ENCODE results near the gene ASB16. TPM values are rescaled to one million over a fixed set of nuclear protein-coding genes. Genes with fewer than 3 reads are reported as not detected.

Gene ASB16
- total RNA-seq, 1 experiment from 2014 or later: 0.37 TPM

GRCh38 chr17:44211281-44212265 lies 41.1 kb downstream of the ASB16 start:
- H3K4me3 ChIP-seq (replicated peaks in 1 of 2; ENCODE audit: low read depth in 1 of 2, low read length in 2 of 2): no peak overlapping the region
- DNase-seq (ENCODE audit: low read depth, low spot score) (no peak), ATAC-seq (no peak)
- no peaks in the 10 kb centered on the region for H3K27me3 ChIP-seq (ENCODE audit: insufficient read depth, low read length)
- peak overlapping the region; percentile 42 for H3K27ac ChIP-seq (ENCODE audit: low read depth, low read length)
- CTCF ChIA-PET: interaction anchor here (1.2 to 3.0 kb wide), 6 partner anchors 10 to 311 kb away, joined by 3 to 19 read pairs (median 8); partner anchors contain the start of genes FAM171A2, GRN and SLC25A39
- H3K4me2 ChIP-seq (ENCODE audit: low read length): peak overlapping the region; percentile 70; the same call in 1 of the 2 replicates
- peaks cover 29 to 61% of the 10 kb centered on the region in 2 experiments; a peak in 3 of 4 replicates for H3K36me3 ChIP-seq (ENCODE audit: control insufficient read depth in 1 of 2, insufficient read depth in 2 of 2, low read length in 2 of 2)
- TF ChIP-seq EGR1 (IDR thresholded peaks at IDR 0.05; ENCODE audit: low read depth) (no peak), YY1 (IDR thresholded peaks at IDR 0.05; ENCODE audit: extremely low read depth, insufficient replicate concordance, low read depth, low read length) (no peak), REST (IDR thresholded peaks at IDR 0.05; ENCODE audit: low read depth) (no peak), RAD21 (IDR thresholded peaks at IDR 0.05; ENCODE audit: low read depth) (no peak), EZH2 (IDR thresholded peaks at IDR 0.05) (no peak), SP1 (IDR thresholded peaks at IDR 0.05; ENCODE audit: low read depth) (no peak), SIN3A (IDR thresholded peaks at IDR 0.05; ENCODE audit: low read depth) (no peak), CBX3 (IDR thresholded peaks at IDR 0.05; ENCODE audit: low read depth) (no peak), POLR2A (IDR thresholded peaks at IDR 0.05; ENCODE audit: borderline replicate concordance, extremely low read depth, insufficient read depth, insufficient read length) (no peak), FOSL1 (IDR thresholded peaks at IDR 0.05; ENCODE audit: low read depth) (no peak), ZNF274 (IDR thresholded peaks at IDR 0.05; ENCODE audit: low read depth, low read length) (no peak)
- H3K4me1 ChIP-seq (ENCODE audit: control insufficient read depth in 1 of 2, insufficient read depth in 2 of 2, low read length in 2 of 2): peaks cover 19 to 43% of the 10 kb centered on the region in 2 experiments
- H4K20me1 ChIP-seq (ENCODE audit: insufficient read depth): no peaks in the 10 kb centered on the region
- POLR2A ChIA-PET: interaction anchor here (1.4 kb wide), 1 partner anchor 141 kb away, joined by 3 read pairs; the partner anchor contains the start of gene G6PC3
- intact Hi-C loops (cut with micrococcal nuclease): loop anchor here (2.0 to 10.0 kb wide), 2 partner anchors 115 to 313 kb away; no protein-coding TSS in a partner anchor
- BruUV-seq (replicated peaks): no TSS peak
- H3K9me2 ChIP-seq (ENCODE audit: insufficient read depth): no peaks in the 10 kb centered on the region
- peaks cover 24% of the 10 kb centered on the region for H3K79me2 ChIP-seq (ENCODE audit: insufficient read depth, low read length)
- no peak overlapping the region for H2AFZ ChIP-seq (ENCODE audit: low read depth, low read length, poor library complexity, severe bottlenecking)
- H3K9ac ChIP-seq (ENCODE audit: low read length): peak overlapping the region; percentile 39; the same call in 1 of the 2 replicates
- RAD21 ChIA-PET (ENCODE audit: low non-redundant PET in 1 of 2, low total read pairs in 2 of 2, uncharacterized antibody in 2 of 2, unreplicated experiment in 2 of 2): interaction anchor here in 1 of 2 experiments (0.6 to 1.2 kb wide), 3 partner anchors 115 to 196 kb away, joined by 3 to 4 read pairs (median 3); no protein-coding TSS in a partner anchor
- no peaks in the 10 kb centered on the region for H3K9me3 ChIP-seq (ENCODE audit: control insufficient read depth in 1 of 2, insufficient read depth in 1 of 2, low read depth in 1 of 2, low read length in 2 of 2)

Measured in HCT116 (cell line).